ENCODE results near the gene THBD.

Gene THBD

DNA sequence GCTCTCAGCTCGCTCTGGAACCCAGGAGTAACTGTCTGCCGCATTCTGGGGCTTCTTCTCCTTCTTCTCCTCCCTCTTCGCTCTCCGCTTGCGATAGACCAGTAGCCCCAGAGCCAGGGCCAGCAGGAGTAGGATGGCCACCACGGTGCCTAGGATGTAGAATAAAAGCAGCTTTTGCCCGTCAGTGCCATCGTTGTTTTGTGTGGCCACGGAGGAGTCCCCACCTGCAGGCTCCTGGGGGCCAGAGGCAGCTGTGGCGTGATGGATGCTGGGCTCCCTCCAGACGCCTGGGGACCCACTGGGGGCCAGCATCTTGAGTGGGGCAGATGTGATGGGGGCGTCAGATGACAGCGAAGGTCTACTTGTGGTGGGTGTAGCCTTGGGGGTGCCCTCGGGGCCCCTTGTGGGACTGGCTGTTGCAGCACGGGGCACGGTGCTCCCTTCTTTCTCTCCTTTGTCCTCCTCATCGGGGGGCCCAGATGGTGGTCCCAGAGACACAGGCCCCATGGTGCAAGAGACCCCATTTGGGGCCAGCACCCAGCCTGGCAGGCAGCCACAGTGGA is 34.9 kb upstream of the THBD start:
- DNase-seq (ENCODE audit: low read depth in 2 of 2), result no peak

DNA sequence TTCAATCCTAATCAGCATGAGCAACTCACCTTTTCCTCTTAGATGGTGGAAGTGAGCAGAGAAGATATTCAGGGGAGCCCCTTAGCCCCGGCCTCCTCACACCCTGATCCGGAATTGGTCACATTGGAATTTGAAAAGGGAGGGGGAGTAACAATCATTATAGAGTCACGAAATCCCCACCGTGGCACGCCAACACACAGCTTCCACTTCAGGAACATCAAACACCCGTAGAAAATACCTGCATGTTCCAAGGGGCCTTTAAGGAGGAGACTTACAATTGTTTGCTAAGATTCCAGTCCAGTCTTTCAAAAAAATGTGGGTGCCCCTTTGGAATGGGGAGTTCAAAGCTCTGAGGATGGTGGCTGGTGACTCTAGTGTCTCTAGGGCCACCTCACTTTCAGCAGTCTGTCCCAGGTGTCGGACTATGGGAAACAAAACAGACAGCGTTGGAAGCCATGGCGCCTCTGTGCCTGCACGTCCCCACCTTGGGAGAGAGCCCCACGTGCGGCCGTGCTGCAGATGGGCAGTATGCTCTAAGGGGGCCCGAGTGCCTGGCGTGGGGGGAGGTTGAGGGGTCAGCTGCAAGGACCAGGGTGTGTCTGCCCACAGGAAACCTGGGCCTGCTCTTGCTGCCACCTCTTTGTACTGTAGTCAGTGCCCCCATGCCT is 34.2 kb upstream of the THBD start:
- no peak for DNase-seq (ENCODE audit: low read depth in 2 of 2)

DNA sequence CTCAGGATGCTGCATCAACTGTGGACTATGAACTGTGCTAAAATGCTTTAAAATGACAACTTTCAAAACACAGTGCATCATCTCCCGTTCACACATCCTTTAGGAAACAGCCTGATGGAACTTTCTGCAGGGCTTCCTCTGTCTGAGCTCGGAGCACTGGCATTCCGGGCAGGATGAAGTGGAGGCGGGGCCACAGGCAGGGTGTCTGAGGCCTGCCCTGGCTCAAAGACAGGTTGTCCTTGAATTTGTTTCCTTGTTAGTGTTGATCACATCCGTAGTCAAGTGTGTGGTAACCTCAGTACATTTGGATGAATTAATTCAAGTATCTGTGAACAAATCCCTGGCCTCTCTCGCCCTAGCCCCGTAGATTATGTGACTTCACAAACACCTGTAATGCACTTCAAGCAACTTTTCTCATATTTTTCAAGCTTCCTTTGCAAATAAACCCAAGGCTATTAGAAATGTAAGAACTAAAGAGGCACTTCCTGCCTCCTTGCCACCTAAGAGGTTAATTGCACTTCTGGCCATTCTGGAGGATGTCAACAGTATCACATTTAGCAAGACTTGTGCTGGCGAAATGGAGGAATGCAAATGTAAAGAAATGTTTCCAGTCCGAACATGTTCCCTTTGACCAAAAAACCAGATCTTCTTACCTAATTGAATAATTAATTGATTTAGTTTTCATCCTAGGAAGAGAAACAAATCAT is 33.5 kb upstream of the THBD start:
- no peak for DNase-seq (ENCODE audit: low read depth in 2 of 2)

DNA sequence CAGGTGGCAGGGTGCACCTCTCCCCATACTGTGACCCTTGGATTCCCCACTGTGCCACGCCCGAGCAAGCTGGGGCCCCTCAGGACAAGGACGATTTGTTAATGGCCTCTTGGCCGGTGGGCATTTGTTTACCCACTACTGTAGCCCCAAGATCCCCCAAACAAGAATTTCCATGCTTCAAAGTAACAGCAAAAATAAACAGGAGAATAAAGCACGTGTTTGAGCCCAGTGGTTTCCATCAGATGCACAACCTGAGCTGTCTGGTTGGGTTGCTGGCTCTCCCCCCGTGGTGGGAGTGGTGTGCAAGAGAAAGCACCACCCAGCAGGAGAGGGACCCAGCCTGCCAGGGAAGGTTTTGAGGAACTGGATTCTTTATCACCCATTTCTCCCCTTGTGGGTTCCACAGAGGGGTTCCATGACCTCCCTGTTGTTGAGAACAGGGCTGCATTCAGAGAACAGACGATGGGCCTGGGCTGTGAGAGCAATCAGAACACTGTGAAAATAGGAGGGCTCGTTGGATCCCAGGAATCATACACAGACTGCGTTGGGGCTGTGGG is 31.9 kb upstream of the THBD start:
- no peak for DNase-seq (ENCODE audit: low read depth in 2 of 2)

DNA sequence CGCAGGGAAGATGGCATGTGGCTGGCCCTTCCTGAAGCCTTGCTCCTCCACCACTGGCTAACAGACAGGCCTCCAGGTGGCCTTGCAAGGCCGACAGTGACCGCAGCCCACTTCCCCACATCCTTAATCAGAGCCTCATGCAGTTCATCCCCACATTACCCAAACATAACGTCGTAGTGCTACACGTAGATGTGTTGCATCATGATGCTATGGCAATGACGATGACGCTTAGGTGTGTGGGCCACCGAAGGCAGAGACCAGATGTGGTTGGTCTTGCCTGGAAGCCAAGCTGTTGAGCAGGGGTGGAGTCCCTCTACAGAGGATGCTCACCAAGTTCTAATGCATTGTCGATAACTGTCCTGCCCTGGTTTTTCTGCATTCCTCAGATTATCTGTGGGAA is 31.0 kb upstream of the THBD start:
- no peak for DNase-seq (ENCODE audit: low read depth in 2 of 2)

DNA sequence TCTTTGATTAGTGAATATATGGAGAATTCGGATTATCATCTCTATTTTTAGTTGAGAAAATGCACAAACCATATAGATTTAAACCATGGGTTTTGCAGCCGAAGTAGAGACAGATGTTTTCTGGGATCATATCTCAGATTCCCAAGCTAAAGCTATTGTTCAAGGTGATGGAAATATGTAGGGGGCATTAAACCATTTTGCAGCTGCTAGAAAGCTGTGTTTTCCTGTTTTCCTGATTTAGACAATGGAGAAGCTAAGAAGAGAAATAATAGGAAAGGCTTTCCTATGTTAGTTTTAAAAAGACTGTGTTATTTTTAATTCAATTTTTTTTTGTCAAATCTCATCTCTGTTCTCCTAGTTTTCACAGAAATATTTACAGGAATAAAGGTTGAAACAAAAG is 30.5 kb upstream of the THBD start:
- DNase-seq (ENCODE audit: low read depth in 2 of 2), result no peak

DNA sequence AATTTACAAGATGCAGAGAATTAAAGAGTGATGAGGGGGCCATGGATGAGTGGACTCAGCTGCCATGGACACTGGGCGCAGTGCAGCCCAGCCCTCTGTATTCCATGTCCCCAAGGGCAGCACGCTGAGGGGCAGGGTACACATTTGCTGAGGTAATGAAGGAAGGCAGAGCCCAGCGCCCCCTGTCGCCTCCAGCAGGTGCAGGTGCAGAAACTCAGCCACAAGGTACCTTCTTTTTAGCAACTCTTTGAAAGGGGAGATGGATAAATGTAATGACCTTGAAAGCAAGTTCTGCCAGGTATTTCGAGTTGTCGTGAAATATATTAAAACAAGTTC is 29.5 kb upstream of the THBD start:
- DNase-seq (ENCODE audit: low read depth in 2 of 2), result no peak

DNA sequence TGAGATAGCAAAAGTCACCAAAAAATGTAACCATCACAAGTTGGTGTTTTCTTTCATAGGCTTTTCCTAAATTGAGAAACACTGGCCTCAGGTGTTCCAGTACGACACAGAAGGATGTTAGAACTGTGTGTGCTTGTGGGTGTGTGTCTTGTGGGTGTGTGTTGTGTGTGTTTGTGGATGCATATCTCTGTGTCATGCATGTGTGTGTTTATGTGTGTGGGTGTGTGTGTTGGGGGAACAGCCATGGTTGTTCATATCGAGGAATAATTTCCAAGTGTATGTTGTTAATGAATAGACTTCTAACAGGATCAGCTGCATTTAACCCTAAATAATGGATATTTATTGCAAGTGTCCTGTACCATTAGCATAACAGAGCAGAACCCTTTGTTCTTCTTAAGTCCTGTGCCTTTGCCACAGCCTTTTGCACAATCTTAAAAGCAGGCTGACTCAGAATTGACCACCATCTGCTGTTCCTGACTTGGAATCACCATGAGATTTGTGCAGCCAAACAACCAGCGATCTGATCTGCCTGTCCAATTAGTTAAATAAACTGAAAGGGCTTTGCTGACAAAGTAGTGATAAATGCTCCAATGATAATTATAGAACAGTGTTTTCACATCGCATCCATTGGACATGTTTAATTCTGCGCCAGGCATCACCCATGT is 29.0 kb upstream of the THBD start:
- DNase-seq (ENCODE audit: low read depth in 2 of 2), result no peak

DNA sequence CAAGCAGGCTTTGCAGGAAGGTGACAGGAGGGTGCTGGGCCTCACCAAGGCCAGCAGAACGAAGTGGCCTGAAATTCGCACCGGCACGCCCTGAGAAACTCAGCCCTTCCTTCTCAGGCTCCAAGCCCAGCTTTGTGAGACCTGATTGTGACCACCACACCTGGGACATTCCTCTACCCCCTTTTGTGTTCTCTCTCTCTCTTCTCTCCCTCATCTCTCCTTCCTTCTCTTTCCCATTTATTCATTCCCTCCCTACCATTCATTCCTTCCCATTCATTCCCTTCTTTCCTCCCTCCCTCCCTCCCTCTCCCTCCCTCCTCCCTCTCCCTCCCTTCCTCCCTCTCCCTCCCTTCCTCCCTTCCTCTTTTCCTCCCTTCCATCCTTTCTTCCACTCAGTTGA is 27.8 kb upstream of the THBD start:
- DNase-seq (ENCODE audit: low read depth in 2 of 2), result no peak

DNA sequence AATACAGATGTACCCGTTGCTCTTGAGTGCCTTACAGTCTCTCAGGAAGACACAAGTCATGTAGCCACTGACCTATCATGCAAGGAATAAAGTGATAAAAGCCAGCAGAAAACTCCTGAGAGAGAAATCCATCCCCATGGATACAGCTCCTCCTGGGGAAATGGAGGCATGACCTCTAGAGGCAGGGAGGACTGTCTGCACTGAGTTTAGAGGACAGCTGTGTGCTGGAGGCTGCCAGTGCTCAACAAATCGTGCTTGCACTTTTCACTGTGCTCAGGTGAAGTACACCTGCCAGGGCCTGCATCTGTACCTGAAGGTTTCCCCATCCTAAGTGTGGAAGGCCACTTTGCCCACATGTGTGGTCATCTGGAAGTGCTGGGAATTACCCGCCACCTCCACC is 24.6 kb upstream of the THBD start:
- no peak for DNase-seq (ENCODE audit: low read depth in 2 of 2)

DNA sequence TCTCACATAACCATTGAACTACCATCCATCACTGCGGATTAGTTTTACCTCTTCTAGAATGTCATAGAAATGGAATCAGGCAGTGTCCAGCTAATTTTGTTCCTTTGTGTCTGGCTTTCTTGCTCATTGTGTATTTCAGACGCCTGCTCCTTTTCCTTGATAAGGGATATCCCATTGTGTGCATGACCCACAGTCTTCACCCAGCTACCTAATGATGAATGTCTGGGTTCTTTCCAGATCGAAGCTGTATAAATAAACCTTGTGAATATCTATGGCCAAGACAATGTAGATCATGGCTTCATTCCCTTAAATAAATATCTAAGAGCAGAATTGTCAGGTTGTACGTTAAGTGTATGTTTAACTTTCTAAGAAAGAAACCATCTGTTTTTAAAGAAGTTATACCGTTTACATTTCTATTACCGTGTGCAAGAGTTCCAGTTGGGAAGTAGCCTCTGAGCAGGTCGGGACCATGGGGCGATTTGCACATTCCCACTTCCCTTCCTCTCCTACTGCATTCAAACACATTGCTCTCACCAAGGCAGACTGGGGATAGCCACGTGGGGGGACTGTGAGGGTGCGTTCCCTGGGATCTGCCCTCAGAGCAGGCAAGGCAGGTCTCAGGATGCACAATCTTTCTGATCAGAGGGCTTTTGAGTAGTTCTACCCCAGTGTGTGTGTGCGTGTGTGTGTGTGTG is 23.6 kb upstream of the THBD start:
- DNase-seq (ENCODE audit: low read depth in 2 of 2), result no peak

DNA sequence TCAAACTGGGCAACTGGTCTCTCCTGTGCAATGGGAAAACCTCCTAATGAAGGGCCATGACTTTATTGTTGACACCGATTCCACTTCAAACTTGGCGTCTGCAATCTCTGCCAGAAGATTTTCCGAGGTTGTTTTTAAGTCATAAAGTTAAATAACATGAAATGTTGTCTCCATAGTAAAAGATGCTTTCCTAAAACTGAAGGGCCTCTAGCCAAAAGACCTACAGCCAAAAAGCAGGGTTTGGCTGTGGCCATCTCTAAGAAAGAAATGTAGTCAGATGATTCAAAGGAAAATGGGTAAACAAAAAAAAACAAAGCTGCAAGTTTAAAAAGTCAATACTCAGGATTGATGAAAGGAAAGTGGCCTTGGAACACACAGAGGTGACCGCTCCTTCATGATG is 22.5 kb upstream of the THBD start:
- no peak for DNase-seq (ENCODE audit: low read depth in 2 of 2)

DNA sequence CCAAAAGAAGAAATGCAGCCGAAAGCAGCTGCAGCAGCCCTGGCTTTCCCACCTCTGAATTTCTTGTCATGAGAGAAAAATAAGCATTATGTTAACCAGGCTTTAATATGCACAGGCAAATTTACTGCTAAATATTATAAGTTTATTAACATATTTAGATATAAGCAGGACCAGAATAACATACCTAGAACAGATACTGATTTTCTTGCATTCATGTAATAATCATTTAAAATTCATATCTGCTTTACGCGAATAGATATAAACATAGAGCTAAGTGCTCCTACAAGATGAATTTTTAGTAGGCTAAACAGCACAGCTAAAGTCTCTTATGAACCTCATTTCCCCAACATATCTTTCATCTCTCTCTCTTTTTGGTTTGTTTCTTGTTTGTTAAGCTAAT is 21.9 kb upstream of the THBD start:
- DNase-seq (ENCODE audit: low read depth in 2 of 2), result no peak

DNA sequence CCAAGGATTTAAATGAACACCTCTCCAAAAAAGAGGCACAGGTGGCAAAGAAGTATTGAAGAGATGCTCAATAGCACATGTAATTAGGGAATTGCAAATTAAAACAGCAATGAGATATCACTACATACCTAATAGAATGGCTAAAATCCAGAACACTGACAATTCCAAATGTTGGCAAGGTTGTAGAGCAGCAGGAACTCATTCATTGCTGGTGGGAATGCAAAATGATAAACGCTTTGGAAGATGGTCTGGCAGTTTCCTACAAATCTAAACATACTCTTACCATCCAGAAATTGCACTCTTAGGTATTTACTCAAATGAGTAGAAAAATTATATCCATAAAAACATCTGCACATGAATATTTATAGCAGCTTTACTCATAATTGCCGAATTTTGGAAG is 19.6 kb upstream of the THBD start:
- DNase-seq (ENCODE audit: low read depth in 2 of 2), result no peak

DNA sequence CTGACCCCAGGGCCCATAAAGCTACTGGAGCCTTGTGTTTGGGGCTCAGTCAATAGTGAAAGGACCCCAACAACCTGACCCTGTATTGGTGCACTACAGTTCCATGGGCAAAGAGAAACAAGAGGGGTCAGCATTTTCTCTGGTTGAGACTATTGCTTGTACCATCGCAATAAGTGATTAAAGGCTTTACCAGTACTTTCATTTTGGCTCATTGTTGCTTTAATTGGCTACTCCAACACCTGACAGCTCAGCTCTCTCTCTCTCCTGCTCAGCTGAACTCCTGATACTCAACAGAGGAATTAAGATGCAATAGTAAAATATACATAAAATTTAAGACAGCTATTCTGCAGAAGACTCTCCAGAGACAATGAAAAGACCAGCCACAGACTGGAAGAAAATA is 18.8 kb upstream of the THBD start:
- no peak for DNase-seq (ENCODE audit: low read depth in 2 of 2)

DNA sequence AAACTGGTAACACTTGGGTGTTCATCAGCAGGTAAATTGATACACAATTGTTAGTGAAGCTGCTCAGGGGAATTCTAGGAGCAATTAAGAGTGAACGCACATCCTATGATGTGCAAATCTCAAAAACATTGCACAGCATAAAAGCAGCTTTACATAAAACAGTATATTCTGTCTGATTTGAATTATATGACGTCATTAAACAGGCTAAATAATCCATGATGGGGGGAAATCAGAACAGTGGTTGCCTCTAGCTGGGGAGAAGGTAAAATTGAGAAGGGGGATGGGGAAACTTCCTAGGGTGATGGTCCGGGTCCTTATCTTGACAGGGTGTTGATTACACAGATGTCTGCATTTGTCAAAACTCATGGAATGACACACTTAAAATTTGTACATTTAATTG is 17.3 kb upstream of the THBD start:
- no peak for DNase-seq (ENCODE audit: low read depth in 2 of 2)

DNA sequence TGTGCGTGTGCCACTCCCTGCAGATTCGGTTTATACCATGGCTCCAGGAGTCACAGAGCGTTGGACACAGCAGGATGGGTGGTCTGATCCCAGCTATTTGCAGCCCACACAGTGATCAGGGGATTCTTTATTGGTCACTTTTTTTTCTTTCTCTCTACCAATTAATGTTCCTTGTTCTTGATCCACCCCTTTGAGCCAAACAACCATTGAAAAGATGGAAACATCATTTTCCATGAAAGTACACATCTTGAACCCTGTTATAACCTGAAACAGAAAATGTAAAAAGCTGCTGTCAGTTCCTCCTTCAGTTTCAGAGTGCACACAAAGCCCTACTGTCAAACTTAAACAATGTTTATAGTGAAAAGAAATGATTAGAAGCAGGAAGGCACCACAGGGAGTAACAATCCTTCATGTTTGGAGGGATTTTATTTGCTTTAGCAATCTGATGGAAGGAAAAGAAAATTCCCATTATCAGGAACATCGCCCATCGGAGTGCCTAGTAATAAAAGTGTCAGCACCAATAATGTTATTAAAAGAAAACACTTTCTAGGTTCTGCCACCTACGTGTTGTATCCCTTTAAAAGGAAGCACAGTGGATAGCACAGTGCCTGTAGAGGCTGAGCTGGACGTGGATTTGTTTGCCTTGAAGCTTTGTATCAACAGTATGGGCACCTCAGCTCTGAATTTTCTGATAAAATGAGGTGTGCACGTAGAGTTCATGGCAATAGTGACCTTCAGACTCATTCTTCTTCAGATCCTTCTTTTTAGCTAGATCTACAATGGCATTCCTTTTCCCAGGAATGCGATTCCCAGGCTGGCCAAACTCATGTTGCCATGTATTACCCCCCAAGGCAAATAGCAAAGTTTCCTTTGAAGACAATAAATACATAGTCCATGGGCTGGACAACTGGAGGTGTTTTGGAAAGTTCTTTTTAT is 16.1 kb upstream of the THBD start:
- no peak for DNase-seq (ENCODE audit: low read depth in 2 of 2)

DNA sequence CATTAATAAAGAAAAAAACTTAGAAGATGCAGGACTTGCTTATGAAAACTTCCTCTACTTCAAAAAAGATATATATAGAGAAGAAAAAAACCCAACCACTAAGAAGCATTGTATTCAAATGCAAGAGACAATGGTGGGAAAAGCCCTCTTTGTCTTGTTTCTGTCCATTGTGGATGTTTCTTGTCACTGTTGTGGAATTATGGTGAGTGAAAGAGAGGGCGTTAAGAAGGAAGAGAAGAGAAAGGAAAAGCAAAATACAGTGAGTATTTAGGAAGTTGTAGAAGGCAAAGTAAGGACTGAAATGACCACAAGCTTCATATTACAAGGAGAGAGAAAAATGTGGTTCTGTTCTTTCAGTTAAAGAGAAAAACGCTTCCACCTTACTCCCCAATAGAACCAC is 14.1 kb upstream of the THBD start:
- DNase-seq (ENCODE audit: low read depth in 2 of 2), result no peak

DNA sequence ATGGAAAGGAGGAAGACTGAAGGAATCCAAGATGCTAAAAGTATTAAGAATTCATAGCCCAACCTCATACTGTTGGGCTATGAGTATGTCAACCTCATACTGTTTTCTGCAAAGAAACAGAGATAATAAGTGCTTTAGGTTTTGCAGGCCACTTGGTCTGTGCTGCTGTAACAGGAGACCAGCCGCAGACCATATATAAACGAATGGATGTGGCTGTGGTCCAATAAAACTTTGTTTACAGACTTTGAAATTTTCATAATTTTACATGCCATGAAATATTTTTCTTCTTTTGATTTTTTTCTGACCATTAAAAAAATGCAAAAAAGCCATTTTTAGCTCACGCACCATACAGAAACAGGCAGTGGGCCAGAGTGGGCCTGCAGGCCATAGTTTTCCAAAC is 13.7 kb upstream of the THBD start:
- no peak for DNase-seq (ENCODE audit: low read depth in 2 of 2)

DNA sequence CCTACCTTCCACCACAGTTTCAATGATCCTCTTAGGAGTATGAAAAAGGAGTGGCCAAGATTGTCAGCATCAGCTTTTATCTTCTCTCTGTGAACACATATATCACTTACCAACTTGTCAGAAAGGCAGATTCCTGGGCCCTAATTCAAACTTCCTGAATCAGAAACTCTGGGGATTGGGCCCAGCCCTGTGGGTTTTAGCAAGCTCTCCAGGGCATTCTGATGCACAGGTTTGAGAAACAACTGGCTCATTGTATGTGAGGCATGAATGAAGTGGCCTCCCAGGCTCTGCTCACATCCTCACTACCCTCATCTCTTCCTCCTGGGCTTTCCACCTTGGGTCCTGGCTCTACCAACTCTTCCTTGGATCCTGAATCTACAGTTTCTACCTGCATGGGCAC is 13.2 kb upstream of the THBD start:
- no peak for DNase-seq (ENCODE audit: low read depth in 2 of 2)
